Mesothelial cell of epicardium (in vitro differentiated cells): ENCODE data around the gene KRT39. TPM values are rescaled to one million over a fixed set of nuclear protein-coding genes. Genes with fewer than 3 reads are reported as not detected.
"Not testable (repeated sequence)": the region's sequence is repeated elsewhere in the genome, so short reads cannot be mapped to it uniquely, and the experiment has no call there.

Experiments
- DNase-seq, 2 experiments: peaks; one replicate each; pipeline ENCODE4 v3.0.0; 2021; ENCODE audit warnings: low spot score in 2 of 2; ENCODE audit not compliant: unreplicated experiment in 2 of 2
- H3K27ac Mint-ChIP-seq: 2 replicates; pipeline ENCODE4 v1.8.0; 2021; ENCODE audit warnings: mixed read lengths
- H3K27me3 Mint-ChIP-seq: 2 replicates; pipeline ENCODE4 v1.8.0; 2021; ENCODE audit warnings: low read depth, mixed read lengths
- H3K36me3 Mint-ChIP-seq: 2 replicates; pipeline ENCODE4 v1.8.0; 2021; ENCODE audit warnings: mixed read lengths
- H3K4me1 Mint-ChIP-seq: 2 replicates; pipeline ENCODE4 v1.8.0; 2021; ENCODE audit warnings: mixed read lengths
- H3K4me3 Mint-ChIP-seq: 2 replicates; pipeline ENCODE4 v1.8.0; 2021; ENCODE audit warnings: mild to moderate bottlenecking, moderate library complexity, mixed read lengths
- H3K9me3 Mint-ChIP-seq: 2 replicates; pipeline ENCODE4 v1.8.0; 2021; ENCODE audit warnings: mixed read lengths
- total RNA-seq: library from RNA; stranded (reverse); gene quantifications from 3 replicates; pipeline ENCODE4 v1.2.1, GENCODE V29; 2021
- TF ChIP-seq, protein P1 (sequence below): fragments of 200-600 bp; sonication (generic); IDR thresholded peaks from one replicate; pipeline ENCODE4 v1.5.0; 2021; ENCODE audit warnings: antibody characterized with exemption; ENCODE audit not compliant: unreplicated experiment

KRT39 gene
- total RNA-seq, 1 donor from 2014 or later, result not detected

DNA sequence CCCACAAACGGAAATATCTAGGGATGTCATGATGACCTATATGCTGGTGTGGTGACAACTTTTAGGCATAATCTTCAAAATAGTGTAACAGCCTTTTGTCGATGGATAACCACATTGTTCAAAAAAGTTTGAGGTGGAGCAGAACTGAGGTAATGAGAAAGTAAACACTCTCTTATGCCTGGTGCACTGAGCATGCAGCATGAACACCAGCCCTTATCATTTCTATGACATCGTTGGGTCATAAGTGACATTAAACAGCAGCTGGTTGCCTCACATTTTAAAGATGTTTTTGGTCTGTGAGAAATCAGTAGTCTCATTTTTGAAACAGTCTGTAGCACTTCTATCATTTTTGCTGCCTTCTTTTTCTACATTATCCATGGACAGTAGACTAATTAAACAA is 31.1 kb downstream of the KRT39 start:
- no peaks in the 10 kb centered on the region for H3K36me3 Mint-ChIP-seq
- DNase-seq, result no peak
- TF ChIP-seq, protein P1, sequence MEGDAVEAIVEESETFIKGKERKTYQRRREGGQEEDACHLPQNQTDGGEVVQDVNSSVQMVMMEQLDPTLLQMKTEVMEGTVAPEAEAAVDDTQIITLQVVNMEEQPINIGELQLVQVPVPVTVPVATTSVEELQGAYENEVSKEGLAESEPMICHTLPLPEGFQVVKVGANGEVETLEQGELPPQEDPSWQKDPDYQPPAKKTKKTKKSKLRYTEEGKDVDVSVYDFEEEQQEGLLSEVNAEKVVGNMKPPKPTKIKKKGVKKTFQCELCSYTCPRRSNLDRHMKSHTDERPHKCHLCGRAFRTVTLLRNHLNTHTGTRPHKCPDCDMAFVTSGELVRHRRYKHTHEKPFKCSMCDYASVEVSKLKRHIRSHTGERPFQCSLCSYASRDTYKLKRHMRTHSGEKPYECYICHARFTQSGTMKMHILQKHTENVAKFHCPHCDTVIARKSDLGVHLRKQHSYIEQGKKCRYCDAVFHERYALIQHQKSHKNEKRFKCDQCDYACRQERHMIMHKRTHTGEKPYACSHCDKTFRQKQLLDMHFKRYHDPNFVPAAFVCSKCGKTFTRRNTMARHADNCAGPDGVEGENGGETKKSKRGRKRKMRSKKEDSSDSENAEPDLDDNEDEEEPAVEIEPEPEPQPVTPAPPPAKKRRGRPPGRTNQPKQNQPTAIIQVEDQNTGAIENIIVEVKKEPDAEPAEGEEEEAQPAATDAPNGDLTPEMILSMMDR, result no peak
- H3K4me1 Mint-ChIP-seq, result peaks cover 44% of the 10 kb centered on the region
- H3K9me3 Mint-ChIP-seq, result no peaks in the 10 kb centered on the region
- peak overlapping the region; percentile 77 for H3K27ac Mint-ChIP-seq
- H3K27me3 Mint-ChIP-seq, result no peaks in the 10 kb centered on the region
- no peak overlapping the region for H3K4me3 Mint-ChIP-seq

DNA sequence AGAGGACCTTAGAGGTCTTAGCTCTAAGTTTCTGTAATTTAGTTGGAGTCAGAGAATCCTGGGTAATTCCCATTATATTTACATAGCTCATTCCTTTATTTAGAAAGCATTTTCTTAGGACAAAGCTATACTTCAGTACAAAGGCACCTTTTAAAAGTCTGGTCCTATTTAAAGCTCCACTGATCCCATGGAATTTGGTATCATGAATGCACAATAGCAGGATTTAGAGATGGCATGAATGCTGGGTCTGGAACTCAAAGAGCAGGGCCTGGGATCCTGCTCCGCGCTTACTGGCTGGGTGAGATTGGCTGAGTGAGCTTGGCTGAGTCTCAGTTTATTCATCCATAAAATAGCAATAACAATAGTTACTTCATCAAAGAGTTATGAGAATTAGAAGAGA is 34.1 kb downstream of the KRT39 start:
- no peak for DNase-seq
- TF ChIP-seq, protein P1, result no peak
- Mint-ChIP-seq H3K36me3 (no peaks in the 10 kb centered on the region), H3K4me3 (no peak overlapping the region), H3K27me3 (no peaks in the 10 kb centered on the region), H3K4me1 (peaks cover 27% of the 10 kb centered on the region), H3K27ac (no peak overlapping the region), H3K9me3 (no peaks in the 10 kb centered on the region)

DNA sequence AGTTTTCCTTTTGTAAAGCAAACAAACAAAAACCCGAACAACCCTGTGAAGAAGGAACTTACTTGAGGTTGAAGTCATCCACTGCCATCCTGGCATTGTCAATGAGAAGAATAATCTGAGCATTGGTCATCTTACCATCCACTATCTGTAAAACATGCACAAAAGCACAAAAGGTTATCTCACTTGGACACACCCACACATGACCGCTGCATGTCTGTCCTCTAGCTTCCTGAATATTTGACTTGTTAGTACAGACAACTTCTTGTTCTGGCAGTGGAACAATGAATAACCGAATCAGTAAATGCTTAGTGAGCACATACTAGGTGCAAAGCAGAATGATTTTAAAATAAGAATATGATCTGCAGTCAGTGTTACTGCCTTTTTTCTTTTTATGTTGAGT is 35.4 kb downstream of the KRT39 start:
- H3K27ac Mint-ChIP-seq, result no peak overlapping the region
- no peaks in the 10 kb centered on the region for H3K36me3 Mint-ChIP-seq
- H3K27me3 Mint-ChIP-seq, result no peaks in the 10 kb centered on the region
- TF ChIP-seq, protein P1, result no peak
- H3K4me1 Mint-ChIP-seq, result peaks cover 16% of the 10 kb centered on the region
- DNase-seq, result no peak
- no peaks in the 10 kb centered on the region for H3K9me3 Mint-ChIP-seq
- no peak overlapping the region for H3K4me3 Mint-ChIP-seq

DNA sequence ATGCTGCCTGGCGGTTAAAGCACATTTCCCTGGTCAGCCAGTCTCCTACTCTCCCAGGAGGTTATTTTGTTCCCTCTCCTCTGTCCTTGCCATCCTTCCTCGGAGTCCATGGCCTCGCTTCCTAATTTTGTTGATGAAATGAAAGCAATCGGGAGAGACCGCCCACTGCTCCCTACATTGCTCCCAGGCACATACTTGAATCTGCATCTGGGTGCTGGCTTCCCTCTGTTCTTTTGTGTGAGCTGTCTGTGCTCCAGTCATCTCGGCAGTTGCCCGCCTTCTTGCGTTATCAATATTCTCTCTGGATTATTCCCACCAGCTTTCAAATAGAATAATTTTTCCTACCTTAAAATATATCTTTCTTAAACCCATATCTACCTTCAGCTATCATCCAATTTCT is 40.4 kb downstream of the KRT39 start:
- no peak overlapping the region for H3K27ac Mint-ChIP-seq
- DNase-seq, result no peak
- H3K4me3 Mint-ChIP-seq, result no peak overlapping the region
- no peaks in the 10 kb centered on the region for H3K36me3 Mint-ChIP-seq
- TF ChIP-seq, protein P1, result no peak
- H3K9me3 Mint-ChIP-seq, result no peaks in the 10 kb centered on the region
- H3K27me3 Mint-ChIP-seq, result no peaks in the 10 kb centered on the region
- H3K4me1 Mint-ChIP-seq, result peaks cover 11% of the 10 kb centered on the region

DNA sequence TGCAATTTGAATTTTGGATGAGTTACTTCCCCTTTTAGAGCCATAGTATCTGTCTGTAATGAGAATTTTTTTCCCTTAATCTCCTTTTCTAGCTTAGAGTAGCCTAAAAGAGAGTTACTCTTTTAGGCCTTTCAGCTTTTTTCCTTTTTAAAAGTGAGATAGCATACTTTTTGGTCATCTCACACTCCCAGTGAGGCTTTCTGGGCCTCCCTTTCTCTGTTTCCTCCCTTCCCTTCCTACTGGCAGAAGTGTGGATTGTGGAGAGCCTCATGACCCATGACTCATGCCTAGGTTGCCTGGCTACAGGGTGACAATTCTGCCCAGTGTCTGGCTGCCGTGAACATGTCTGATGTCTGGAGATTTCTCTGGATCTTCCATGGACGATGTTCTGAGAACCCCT is 44.5 kb downstream of the KRT39 start:
- Mint-ChIP-seq H3K9me3 (no peaks in the 10 kb centered on the region), H3K27me3 (no peaks in the 10 kb centered on the region), H3K36me3 (no peaks in the 10 kb centered on the region), H3K27ac (no peak overlapping the region), H3K4me3 (no peak overlapping the region), H3K4me1 (peaks cover 13% of the 10 kb centered on the region)
- TF ChIP-seq, protein P1, result no peak
- DNase-seq, result no peak

DNA sequence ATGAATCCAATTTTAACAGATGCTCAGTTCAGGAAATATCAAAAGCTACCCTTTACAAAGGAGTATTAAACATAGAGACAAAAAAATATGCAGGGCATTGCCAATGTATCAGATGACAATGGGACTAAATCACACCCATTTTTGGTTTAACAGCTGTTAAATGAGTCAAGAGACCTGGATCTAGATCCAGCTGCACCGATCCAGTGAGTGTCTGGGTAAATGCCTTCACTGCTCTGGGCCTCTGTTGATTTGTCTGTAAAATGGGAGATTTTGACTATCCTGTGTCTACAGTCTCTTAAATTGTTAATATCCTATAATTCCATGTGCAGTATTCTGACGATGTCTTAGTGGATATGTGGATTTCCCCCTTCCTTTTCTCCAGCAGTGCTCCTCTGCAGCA is 45.7 kb downstream of the KRT39 start:
- Mint-ChIP-seq H3K4me3 (no peak overlapping the region), H3K27ac (no peak overlapping the region)

DNA sequence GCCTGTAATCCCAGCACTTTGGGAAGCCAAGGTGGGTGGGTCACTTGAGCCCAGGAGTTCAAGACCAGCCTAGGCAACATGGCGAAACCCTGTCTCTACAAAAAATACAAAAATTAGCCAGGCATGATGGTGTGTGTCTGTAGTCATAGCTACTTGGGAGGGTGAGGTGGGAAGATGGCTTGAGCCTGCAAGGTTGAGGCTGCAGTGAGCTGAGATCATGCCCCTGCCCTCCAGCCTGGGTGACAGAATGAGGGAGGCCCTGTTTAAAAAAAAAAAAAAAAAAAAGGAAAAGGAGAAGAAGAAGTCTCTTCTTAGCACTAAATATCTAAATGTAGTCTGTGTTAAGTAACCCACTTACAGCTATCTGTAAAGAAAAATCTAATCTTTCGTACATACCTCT is 49.6 kb downstream of the KRT39 start:
- DNase-seq, H3K27me3 Mint-ChIP-seq, H3K36me3 Mint-ChIP-seq, H3K4me3 Mint-ChIP-seq, H3K9me3 Mint-ChIP-seq: not testable (repeated sequence)
- Mint-ChIP-seq H3K4me1 (peaks cover 21% of the 10 kb centered on the region), H3K27ac (peak overlapping the region; percentile 47)

More for the DNA sequence above, 45.7 kb downstream of the KRT39 start:
- no peaks in the 10 kb centered on the region for H3K9me3 Mint-ChIP-seq
- peaks cover 13% of the 10 kb centered on the region for H3K4me1 Mint-ChIP-seq
- DNase-seq, result no peak
- H3K36me3 Mint-ChIP-seq, result no peaks in the 10 kb centered on the region
- TF ChIP-seq, protein P1, result no peak
- H3K27me3 Mint-ChIP-seq, result no peaks in the 10 kb centered on the region
